ENCODE results near the gene ASS1.

ASS1 gene

GRCh38 chr9:130542457-130543228 is 97.9 kb downstream of the ASS1 start:
- TF ChIP-seq CTCF (IDR thresholded peaks at IDR 0.05; ENCODE audit: low read depth, low read length), result no peak
- DNase-seq (ENCODE audit: low read depth in 2 of 2), result peak; percentile 18 to 20
- no peak overlapping the region for H3K4me3 ChIP-seq (replicated peaks in 1 of 2; ENCODE audit: low read depth in 2 of 2, low read length in 2 of 2)

GRCh38 chr9:130543368-130543767 is 98.6 kb downstream of the ASS1 start:
- DNase-seq (ENCODE audit: low read depth in 2 of 2), result no peak
- TF ChIP-seq CTCF (IDR thresholded peaks at IDR 0.05; ENCODE audit: low read depth, low read length), result no peak
- H3K4me3 ChIP-seq (replicated peaks in 1 of 2; ENCODE audit: low read depth in 2 of 2, low read length in 2 of 2), result no peak overlapping the region

- no peak for TF ChIP-seq CTCF (IDR thresholded peaks at IDR 0.05; ENCODE audit: low read depth, low read length)
- no peak overlapping the region for H3K4me3 ChIP-seq (replicated peaks in 1 of 2; ENCODE audit: low read depth in 2 of 2, low read length in 2 of 2)
- DNase-seq (ENCODE audit: low read depth in 2 of 2), result no peak
Observed at GRCh38 chr9:130543859-130544258, 99.1 kb downstream of the ASS1 start.

- DNase-seq (ENCODE audit: low read depth in 2 of 2), result no peak
- no peak for TF ChIP-seq CTCF (IDR thresholded peaks at IDR 0.05; ENCODE audit: low read depth, low read length)
- no peak overlapping the region for H3K4me3 ChIP-seq (replicated peaks in 1 of 2; ENCODE audit: low read depth in 2 of 2, low read length in 2 of 2)
Observed at GRCh38 chr9:130544364-130544763, 99.6 kb downstream of the ASS1 start.

- no peak for DNase-seq (ENCODE audit: low read depth in 2 of 2)
- no peak for TF ChIP-seq CTCF (IDR thresholded peaks at IDR 0.05; ENCODE audit: low read depth, low read length)
- no peak overlapping the region for H3K4me3 ChIP-seq (replicated peaks in 1 of 2; ENCODE audit: low read depth in 2 of 2, low read length in 2 of 2)
Observed at GRCh38 chr9:130548103-130548502, 103.3 kb downstream of the ASS1 start.

- no peak for TF ChIP-seq CTCF (IDR thresholded peaks at IDR 0.05; ENCODE audit: low read depth, low read length)
- peak in 1 of 2 donors; percentile 4 for DNase-seq (ENCODE audit: low read depth in 2 of 2)
- no peak overlapping the region for H3K4me3 ChIP-seq (replicated peaks in 1 of 2; ENCODE audit: low read depth in 2 of 2, low read length in 2 of 2)
Observed at GRCh38 chr9:130549093-130549735, 104.5 kb downstream of the ASS1 start.

Measured in cardiac fibroblast (primary cell).